GM12801 (cell line): ENCODE measurements around the gene SLC16A1.

Experiments used
- TF ChIP-seq, protein P1 (sequence below): IDR thresholded peaks from one replicate; pipeline ENCODE4 v1.5.1; 2011; ENCODE audit warnings: control low read depth; ENCODE audit not compliant: insufficient read length; ENCODE audit errors: extremely low read depth

Gene SLC16A1

DNA sequence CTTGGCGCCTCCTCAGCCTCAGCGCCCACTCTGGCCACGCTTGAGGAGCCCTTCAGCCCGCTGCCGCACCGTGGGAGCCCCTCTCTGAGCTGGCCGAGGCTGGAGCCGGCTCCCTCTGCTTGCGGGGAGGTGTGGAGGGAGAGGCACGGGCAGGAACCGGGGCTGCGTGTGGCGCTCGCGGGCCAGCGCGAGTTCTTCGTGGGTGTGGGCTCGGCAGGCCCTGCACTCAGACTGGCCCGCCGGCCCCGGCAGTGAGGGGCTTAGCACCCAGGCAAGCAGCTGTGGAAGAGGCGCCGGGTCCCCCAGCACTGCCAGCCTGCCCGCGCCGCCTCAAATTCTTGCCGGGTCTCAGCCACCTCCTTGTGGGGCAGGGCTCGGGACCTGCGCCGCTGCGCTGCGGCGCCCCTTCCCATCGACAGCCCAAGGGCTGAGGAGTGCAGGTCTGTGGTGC is 61.4 kb downstream of the SLC16A1 start:
- TF ChIP-seq, protein P1, sequence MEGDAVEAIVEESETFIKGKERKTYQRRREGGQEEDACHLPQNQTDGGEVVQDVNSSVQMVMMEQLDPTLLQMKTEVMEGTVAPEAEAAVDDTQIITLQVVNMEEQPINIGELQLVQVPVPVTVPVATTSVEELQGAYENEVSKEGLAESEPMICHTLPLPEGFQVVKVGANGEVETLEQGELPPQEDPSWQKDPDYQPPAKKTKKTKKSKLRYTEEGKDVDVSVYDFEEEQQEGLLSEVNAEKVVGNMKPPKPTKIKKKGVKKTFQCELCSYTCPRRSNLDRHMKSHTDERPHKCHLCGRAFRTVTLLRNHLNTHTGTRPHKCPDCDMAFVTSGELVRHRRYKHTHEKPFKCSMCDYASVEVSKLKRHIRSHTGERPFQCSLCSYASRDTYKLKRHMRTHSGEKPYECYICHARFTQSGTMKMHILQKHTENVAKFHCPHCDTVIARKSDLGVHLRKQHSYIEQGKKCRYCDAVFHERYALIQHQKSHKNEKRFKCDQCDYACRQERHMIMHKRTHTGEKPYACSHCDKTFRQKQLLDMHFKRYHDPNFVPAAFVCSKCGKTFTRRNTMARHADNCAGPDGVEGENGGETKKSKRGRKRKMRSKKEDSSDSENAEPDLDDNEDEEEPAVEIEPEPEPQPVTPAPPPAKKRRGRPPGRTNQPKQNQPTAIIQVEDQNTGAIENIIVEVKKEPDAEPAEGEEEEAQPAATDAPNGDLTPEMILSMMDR, result no peak

DNA sequence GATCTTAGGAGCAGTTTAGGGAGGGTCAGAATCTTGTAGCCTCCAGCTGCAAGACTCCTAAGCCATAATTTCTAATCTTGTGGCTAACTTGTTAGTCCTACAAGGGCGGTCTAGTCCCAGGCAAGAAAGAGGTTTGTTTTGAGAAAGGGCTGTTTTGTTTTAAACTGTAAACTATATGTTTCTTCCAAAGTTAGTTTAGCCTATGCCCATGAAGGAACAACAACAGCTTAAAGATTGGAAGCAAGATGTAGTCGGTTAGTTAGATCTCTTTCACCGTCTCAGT is 62.0 kb downstream of the SLC16A1 start:
- TF ChIP-seq, protein P1, result no peak

DNA sequence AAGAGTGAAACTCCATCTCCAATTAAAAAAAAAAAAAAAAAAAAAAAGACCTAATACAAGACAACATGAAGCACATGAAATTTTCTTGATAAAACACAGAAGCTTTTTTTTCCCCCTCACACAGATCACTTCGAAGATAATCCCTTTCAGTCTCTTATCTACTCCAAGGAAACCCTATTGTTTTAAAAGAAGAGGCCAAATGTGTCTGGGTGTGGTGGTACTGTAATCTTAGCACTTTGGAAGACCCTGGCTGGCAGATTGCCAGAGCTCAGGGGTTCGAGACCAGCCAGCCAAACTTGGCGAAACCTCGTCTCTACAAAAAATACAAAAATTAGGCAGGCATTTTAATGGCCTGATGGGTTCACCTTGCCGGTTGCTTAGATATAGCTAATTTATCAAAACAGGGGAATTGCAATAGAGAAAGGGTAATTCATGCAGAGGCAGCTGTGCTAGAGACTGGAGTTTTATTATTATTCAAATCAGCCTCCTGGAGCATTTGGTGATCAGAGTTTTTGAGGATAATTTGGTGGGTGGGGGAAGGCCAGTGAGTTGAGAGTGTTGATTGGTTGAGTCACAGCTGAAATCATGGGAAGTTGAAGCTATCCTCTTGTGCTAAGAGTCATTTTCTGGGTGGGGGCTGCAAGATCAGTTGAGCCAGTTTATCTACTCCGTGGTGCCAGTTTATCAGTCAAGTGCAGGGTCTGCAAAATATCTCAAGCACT is 62.5 kb downstream of the SLC16A1 start:
- TF ChIP-seq, protein P1, result no peak

DNA sequence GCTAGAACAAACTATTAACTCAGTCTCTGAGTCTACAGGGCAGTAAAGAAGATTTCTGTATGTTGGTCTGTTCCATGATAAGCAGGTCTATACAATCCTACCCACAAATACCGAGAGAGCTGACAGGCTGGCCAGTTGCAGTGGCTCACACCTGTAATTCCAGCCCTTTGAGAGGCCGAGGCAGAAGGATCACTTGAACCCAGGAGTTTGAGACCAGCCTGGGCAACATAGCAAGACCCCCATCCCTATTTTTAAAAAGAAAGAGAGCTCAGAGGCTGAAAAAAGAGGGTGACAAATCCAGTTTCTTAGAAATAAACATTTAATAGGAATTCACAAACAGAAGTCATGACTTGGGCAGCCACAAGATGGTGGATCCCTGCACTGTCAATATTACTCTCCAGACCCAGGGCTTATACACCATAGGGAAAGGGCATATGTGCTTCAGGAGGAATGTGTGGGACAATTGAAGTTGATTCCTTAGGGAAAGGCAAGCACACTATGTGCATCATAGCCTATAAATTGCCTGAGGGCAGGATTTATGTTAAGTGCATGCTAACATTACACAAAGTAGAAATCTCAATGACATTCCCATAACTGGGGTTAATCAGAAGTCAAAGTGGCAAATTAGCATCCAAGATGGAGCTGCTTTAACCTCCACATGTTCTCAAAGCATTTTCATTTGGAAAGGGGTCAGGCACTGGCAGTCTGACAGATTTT is 66.8 kb downstream of the SLC16A1 start:
- TF ChIP-seq, protein P1, result no peak

DNA sequence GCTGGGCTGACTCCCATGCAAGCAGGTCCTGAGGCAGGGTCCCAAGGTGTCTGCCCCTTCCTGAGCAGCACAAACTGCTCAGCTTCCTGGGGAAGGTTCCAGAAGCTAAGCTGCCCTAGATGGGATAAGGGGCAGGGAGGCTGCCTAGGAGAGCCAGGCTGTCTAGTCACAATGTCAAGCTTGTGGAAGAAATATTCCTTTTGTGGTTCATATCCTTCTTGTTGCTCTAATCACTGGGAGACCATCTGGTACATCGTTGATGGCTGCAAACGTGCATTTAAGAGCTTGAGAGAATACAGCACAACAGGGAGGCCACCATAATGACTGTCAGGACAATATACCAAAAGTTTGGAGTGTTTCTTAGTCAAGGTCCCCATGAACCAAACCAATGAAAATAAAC is 67.4 kb downstream of the SLC16A1 start:
- TF ChIP-seq, protein P1, result no peak

DNA sequence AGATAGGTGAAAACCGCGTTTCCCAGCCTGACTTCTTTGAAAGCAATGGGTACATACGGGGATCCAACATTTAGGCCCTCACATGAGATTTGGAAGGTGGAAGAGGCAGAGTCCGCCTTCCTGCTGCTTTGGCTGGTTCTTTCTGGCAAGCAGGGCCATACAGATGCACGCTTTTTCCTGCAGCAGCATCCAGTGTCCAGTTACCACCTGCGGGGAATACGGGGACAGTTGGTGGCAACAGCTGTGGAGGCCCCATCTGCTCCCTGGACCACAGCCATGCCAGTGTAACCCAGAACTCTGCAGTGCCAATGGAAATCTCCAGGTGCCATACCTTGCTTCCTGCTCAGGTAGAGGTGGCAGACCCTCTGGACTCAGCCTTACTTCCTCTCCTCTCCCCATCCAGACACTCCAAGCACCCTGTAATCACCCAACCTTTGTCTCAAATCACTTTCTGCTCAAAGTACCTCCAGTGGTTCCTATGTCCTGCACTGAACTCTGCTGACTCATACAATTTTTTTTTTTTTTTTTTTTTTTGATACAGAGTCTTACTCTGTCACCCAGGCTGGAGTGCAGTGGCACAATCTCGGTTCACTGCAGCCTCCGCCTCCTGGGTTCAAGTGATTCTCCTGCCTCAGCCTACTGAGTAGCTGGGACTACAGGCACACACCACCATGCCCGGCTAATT is 68.3 kb downstream of the SLC16A1 start:
- TF ChIP-seq, protein P1, result no peak

DNA sequence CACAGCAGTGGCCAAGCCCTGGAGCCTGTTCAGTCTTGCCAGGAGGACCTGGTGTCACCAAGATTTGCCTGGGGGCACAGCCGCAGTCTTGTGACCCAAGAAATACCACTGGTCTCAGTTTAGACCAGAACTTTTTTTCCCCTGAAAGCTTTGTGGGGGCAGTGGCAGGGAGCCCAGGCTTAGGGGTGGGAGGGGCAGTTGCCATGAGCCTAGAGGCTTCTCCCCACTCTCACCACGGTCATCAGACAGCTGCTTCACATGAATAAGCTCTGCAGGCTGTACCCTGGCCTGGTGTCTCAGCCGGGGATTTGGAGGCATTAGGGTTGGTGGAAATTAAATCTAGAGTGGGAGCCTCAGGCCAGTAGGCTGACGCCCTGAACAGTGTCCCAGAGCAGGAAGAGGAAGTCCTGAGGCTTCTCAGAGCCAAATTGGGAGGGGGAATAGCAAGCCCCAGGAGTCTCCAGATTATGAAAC is 73.7 kb downstream of the SLC16A1 start:
- TF ChIP-seq, protein P1, result no peak
